Loucy (cell line): ENCODE results near the gene SBK3.

ENCODE experiments used
- EZH2phosphoT487 ChIP-seq: fragments of 200-600 bp; IDR thresholded peaks from 2 replicates; pipeline ENCODE4 v1.6.1; 2018; ENCODE audit warnings: antibody characterized with exemption, mild to moderate bottlenecking, moderate library complexity, borderline replicate concordance
- TF ChIP-seq, protein P1 (sequence below): fragments of 200-600 bp; sonication (generic); conservative IDR thresholded peaks from 2 replicates; pipeline ENCODE4 v1.5.1; 2014; ENCODE audit warnings: mild to moderate bottlenecking, antibody characterized with exemption, low read length

DNA sequence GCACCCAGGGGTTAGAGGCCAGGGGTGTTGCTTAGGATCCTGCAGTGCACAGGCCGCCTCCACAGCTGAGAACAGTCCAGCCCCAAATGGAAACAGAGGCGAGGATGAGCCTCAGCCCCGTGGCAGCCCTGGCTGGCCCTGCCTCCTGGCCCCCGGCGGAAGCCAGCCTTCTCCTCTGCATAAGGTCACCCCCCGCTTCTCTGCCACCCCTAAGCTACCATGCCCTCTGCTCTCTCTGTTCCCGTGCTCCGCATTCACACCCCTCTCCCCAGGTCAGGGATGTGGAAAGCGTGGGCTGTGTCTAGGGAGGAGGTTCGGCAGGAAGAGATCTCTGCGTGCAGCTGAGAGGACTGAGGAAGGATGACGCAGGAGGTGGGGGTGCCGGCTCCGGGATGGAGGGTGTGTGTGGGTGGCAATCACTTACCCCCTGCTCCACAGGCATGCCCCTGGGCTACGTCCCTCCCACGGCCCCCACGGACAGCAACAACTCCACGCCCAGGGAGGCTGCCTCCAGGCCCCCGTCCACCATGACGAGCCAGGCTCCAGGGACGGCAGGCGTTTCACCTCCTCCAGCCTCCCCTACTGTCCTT is 51.1 kb downstream of the SBK3 start:
- TF ChIP-seq, protein P1, sequence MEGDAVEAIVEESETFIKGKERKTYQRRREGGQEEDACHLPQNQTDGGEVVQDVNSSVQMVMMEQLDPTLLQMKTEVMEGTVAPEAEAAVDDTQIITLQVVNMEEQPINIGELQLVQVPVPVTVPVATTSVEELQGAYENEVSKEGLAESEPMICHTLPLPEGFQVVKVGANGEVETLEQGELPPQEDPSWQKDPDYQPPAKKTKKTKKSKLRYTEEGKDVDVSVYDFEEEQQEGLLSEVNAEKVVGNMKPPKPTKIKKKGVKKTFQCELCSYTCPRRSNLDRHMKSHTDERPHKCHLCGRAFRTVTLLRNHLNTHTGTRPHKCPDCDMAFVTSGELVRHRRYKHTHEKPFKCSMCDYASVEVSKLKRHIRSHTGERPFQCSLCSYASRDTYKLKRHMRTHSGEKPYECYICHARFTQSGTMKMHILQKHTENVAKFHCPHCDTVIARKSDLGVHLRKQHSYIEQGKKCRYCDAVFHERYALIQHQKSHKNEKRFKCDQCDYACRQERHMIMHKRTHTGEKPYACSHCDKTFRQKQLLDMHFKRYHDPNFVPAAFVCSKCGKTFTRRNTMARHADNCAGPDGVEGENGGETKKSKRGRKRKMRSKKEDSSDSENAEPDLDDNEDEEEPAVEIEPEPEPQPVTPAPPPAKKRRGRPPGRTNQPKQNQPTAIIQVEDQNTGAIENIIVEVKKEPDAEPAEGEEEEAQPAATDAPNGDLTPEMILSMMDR = no peak
- no peak for TF ChIP-seq EZH2phosphoT487
